Measurements from ENCODE around the gene CENPU. TPM values are rescaled to one million over a fixed set of nuclear protein-coding genes. Genes with fewer than 3 reads are reported as not detected.

The CENPU gene
- total RNA-seq, 1 donor = 9.7 TPM

DNA sequence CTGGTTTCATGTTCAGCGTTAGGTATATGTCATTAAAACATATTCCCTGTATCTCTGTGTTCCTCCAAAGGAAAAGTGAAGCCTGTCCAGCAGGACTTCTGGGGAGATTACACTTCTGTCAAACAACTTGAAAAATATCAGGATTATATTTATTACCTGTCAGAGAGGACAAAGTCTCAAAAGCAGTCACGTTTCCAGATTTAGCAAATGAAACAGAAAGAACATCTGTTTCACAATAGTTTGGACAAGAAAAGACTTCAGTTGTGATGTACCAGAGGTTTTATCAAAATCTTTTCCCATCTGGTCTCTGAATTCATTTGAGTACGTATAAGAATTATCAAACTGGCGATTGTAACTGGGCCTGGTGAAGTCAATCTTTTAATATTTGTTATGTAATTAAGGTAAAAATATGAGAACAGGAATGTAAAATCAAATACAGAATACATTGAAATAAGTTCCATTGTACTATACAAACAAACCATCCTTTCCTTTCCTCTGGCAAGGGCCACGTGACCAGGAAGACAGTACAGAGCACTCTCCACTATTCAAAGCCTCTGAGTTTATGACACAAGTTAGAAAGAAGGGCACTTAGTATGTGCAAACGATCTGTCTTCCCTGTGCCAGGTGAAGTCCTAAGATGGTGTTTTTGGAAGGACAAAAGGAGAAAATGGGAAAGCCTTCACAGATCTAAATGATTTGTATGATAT lies 87.8 kb downstream of the CENPU start:
- DNase-seq (ENCODE audit: low read depth in 2 of 3, low spot score in 2 of 3) = no peak

DNA sequence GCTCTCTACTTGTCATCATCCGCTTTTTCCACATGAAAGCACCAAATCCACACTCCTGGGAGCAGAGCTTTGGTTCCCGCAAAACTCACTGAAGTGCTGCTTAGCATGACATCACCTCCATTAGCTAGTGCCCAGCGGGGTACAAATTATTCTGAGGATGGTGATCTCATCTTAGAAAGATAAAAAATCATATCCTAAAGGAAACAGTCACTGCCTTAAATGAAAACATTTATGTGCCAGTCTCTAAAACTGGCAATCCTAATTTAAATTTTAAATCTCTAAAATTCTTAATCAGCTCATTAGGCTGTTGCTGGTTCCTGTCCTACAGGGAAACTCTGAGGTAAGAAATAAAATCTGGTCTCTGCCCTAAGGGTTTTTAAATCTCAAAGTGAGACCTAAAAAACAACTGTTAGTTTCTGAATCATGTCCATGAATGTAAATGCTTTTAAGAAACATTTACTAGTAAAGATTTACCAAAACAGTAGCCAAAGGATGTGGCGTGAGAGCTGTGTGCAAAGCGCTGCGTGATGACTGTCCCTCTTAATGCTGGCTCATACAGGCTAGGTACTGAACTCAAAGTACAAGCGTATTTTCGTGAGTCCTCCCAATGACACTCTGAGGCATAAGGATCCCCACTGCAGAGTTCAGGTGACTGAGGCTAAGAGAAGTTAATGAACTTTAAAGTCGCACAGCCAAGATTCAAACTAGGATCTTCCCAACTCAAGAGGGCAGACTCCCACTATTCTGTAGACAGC lies 89.2 kb downstream of the CENPU start:
- no peak for DNase-seq (ENCODE audit: low read depth in 2 of 3, low spot score in 2 of 3)

Other genes with a start within 250 kb of the CENPU start
- gene CASP3, start 84.6 kb downstream of the CENPU start, total RNA-seq = 25.6 TPM
- 5.9 TPM for gene PRIMPOL, start 84.4 kb downstream of the CENPU start, total RNA-seq
- gene ACSL1, start 91.9 kb upstream of the CENPU start, total RNA-seq = 30.4 TPM